ENCODE measurements around the gene NPPB.

GRCh38 chr1:11879311-11880180 is 20.8 kb upstream of the NPPB start:
- TF ChIP-seq FOXM1 (IDR thresholded peaks at IDR 0.05; ENCODE audit: borderline replicate concordance, low read depth) (no peak), CREB1 (IDR thresholded peaks at IDR 0.05; ENCODE audit: low read depth) (no peak), TAF1 (IDR thresholded peaks at IDR 0.05; ENCODE audit: low read depth) (no peak), CEBPB (IDR thresholded peaks at IDR 0.05) (no peak)
